ENCODE results near the gene KMT5C. TPM values are rescaled to one million over a fixed set of nuclear protein-coding genes. Genes with fewer than 3 reads are reported as not detected.

KMT5C gene
- total and polyA plus RNA-seq, 10 of the 15 experiments (the other 5 are each of a cell fraction or from before 2014, with no cell fraction given), result 0.20 to 15.8 (median 4.3) TPM; not detected in 1

GRCh38 chr19:55312621-55313512 lies 26.8 kb upstream of the KMT5C start:
- 67% methylated on average over 41 of the region's 47 CpGs for WGBS (ENCODE audit: insufficient coverage, insufficient replicate concordance, low lambda C conversion rate, missing lambda C conversion rate)
- in situ Hi-C loops (cut with MboI) (no loop called here), intact Hi-C loops (cut with micrococcal nuclease; ENCODE audit: unreplicated experiment) (no loop called here)
- no peaks in the 10 kb centered on the region for H3K9me3 ChIP-seq (replicated peaks; ENCODE audit: control insufficient read depth, insufficient read depth, low read length)
- no peaks in the 10 kb centered on the region for H3K36me3 ChIP-seq (ENCODE audit: control insufficient read depth in 2 of 2, insufficient read depth in 2 of 2, low read length in 1 of 2)
- CTCF ChIA-PET, result interaction anchor here (0.6 to 3.4 kb wide), 2 partner anchors 11 to 108 kb away, joined by 3 to 16 read pairs; no protein-coding TSS in a partner anchor
- H3K4me1 ChIP-seq (ENCODE audit: control insufficient read depth, insufficient read depth, low read length), result no peaks in the 10 kb centered on the region
- H3K9ac ChIP-seq (ENCODE audit: control insufficient read depth, insufficient read depth, low read length), result no peak overlapping the region
- RAD21 ChIA-PET (ENCODE audit: unreplicated experiment), result no interaction called here
- H3K27ac ChIP-seq (ENCODE audit: control insufficient read depth, insufficient read depth), result no peak overlapping the region
- no peak for DNase-seq (ENCODE audit: low read depth, low spot score)
- no peak overlapping the region for H2AFZ ChIP-seq (ENCODE audit: control insufficient read depth, low read depth, low read length)
- no peaks in the 10 kb centered on the region for H4K20me1 ChIP-seq (ENCODE audit: control insufficient read depth, insufficient read depth)
- SMC1A ChIA-PET (ENCODE audit: uncharacterized antibody, unreplicated experiment), result no interaction called here
- no peaks in the 10 kb centered on the region for H3K79me2 ChIP-seq (ENCODE audit: control insufficient read depth, insufficient read depth, low read length)
- H3K4me3 ChIP-seq, result no peak overlapping the region
- H3K27me3 ChIP-seq (replicated peaks in 1 of 2; ENCODE audit: control insufficient read depth in 2 of 2, insufficient read depth in 2 of 2, low read length in 1 of 2), result no peaks in the 10 kb centered on the region
- H3K4me2 ChIP-seq (ENCODE audit: control insufficient read depth, insufficient read depth), result no peak overlapping the region
- BruUV-seq (replicated peaks), result no TSS peak
- no peak for TF ChIP-seq RFX5 (IDR thresholded peaks at IDR 0.05; ENCODE audit: low read depth, low read length)
- no peak for TF ChIP-seq ZNF274 (IDR thresholded peaks at IDR 0.05; ENCODE audit: insufficient read depth, insufficient read length)
- POLR2A ChIA-PET, result interaction anchor here (0.7 kb wide), 1 partner anchor 38 kb away, joined by 6 read pairs; no protein-coding TSS in a partner anchor
- no peak for FAIRE-seq
- ATAC-seq, result no peak

- no peaks in the 10 kb centered on the region for H3K36me3 ChIP-seq (ENCODE audit: control insufficient read depth in 2 of 2, insufficient read depth in 2 of 2, low read length in 1 of 2)
- no TSS peak for BruUV-seq (replicated peaks)
- in situ Hi-C loops (cut with MboI) (no loop called here), intact Hi-C loops (cut with micrococcal nuclease; ENCODE audit: unreplicated experiment) (no loop called here)
- H3K79me2 ChIP-seq (ENCODE audit: control insufficient read depth, insufficient read depth, low read length), result no peaks in the 10 kb centered on the region
- FAIRE-seq, result no peak
- H3K27me3 ChIP-seq (replicated peaks in 1 of 2; ENCODE audit: control insufficient read depth in 2 of 2, insufficient read depth in 2 of 2, low read length in 1 of 2), result no peaks in the 10 kb centered on the region
- no peak overlapping the region for H2AFZ ChIP-seq (ENCODE audit: control insufficient read depth, low read depth, low read length)
- RAD21 ChIA-PET (ENCODE audit: unreplicated experiment), result no interaction called here
- no peak overlapping the region for H3K9ac ChIP-seq (ENCODE audit: control insufficient read depth, insufficient read depth, low read length)
- no peak overlapping the region for H3K27ac ChIP-seq (ENCODE audit: control insufficient read depth, insufficient read depth)
- DNase-seq (ENCODE audit: low read depth, low spot score), result no peak
- H3K4me1 ChIP-seq (ENCODE audit: control insufficient read depth, insufficient read depth, low read length), result no peaks in the 10 kb centered on the region
- SMC1A ChIA-PET (ENCODE audit: uncharacterized antibody, unreplicated experiment), result no interaction called here
- no peak overlapping the region for H3K4me2 ChIP-seq (ENCODE audit: control insufficient read depth, insufficient read depth)
- POLR2A ChIA-PET, result interaction anchor here (1.0 kb wide), 1 partner anchor 25 kb away, joined by 3 read pairs; the partner anchor contains the start of gene KMT5C
- ATAC-seq, result no peak
- no peaks in the 10 kb centered on the region for H3K9me3 ChIP-seq (replicated peaks; ENCODE audit: control insufficient read depth, insufficient read depth, low read length)
- H3K4me3 ChIP-seq, result no peak overlapping the region
- WGBS (ENCODE audit: insufficient coverage, insufficient replicate concordance, low lambda C conversion rate, missing lambda C conversion rate), result 38% methylated on average over 8 of the region's 8 CpGs
- CTCF ChIA-PET, result no interaction called here
- H4K20me1 ChIP-seq (ENCODE audit: control insufficient read depth, insufficient read depth), result no peaks in the 10 kb centered on the region
- TF ChIP-seq ZNF207 (IDR thresholded peaks at IDR 0.05; ENCODE audit: borderline replicate concordance) (no peak), HSF1 (IDR thresholded peaks at IDR 0.05; ENCODE audit: low read depth, low read length) (no peak), ELK1 (IDR thresholded peaks at IDR 0.05; ENCODE audit: low read depth, low read length) (no peak), ATF2 (IDR thresholded peaks at IDR 0.05; ENCODE audit: low read length) (no peak), IRF4 (IDR thresholded peaks at IDR 0.05; ENCODE audit: low read depth, low read length) (no peak), PRDM15 (CRISPR knock-in tag; IDR thresholded peaks at IDR 0.05) (no peak)
These were observed 25.3 kb upstream of the KMT5C start for GRCh38 chr19:55314396-55314795.
